HCT116 (cell line): ENCODE measurements around the gene RNASE1. TPM values are rescaled to one million over a fixed set of nuclear protein-coding genes. Genes with fewer than 3 reads are reported as not detected.

Experiments used
- ATAC-seq: fragments of 200-7000 bp; cut with Tn5 transposase; 2 replicates; pipeline ENCODE4 v1.9.1; 2020; ENCODE audit warnings: mild to moderate bottlenecking, moderate library complexity
- BruUV-seq: library from RNA; stranded (reverse); fragments of 400-500 nt; replicated peaks from 2 replicates; lab custom pipeline; 2021; lab: Mats Ljungman, UMichigan
- CTCF ChIA-PET: fragments of 300-600 bp; sonication (Branson Sonifier 250); formaldehyde crosslinking; loops from one replicate; lab custom pipeline; 2021; ENCODE audit warnings: antibody characterized with exemption; lab: Charles Lee
- POLR2A ChIA-PET: fragments of 300-600, 350-600 bp; sonication (Branson Sonifier 250); formaldehyde crosslinking; loops from one replicate; lab custom pipeline; 2021; ENCODE audit warnings: antibody characterized with exemption; lab: Charles Lee
- RAD21 ChIA-PET, 2 experiments: fragments of 300-600 bp; sonication (Branson Sonifier 250); formaldehyde crosslinking; loops; one replicate each; lab custom pipeline; 2023; ENCODE audit warnings: low total read pairs in 2 of 2; ENCODE audit not compliant: uncharacterized antibody in 2 of 2, unreplicated experiment in 2 of 2, low non-redundant PET in 1 of 2; lab: Charles Lee
- DNase-seq: peaks from one replicate; pipeline ENCODE4 v3.0.0-alpha.2; 2010; ENCODE audit warnings: low read depth, low spot score
- H2AFZ ChIP-seq: fragments of 200-600 bp; shearing (Covaris generic), sonication (generic); 2 replicates; pipeline ENCODE4 v1.6.1; 2017; ENCODE audit warnings: low read depth, mixed run types, mixed read lengths, antibody characterized with exemption, low read length; ENCODE audit not compliant: poor library complexity, severe bottlenecking
- H3K27ac ChIP-seq: 2 replicates; pipeline ENCODE4 v1.5.1; 2012; ENCODE audit warnings: low read depth, low read length
- H3K27me3 ChIP-seq: fragments of 200-600 bp; sonication (generic); 2 replicates; pipeline ENCODE4 v1.6.1; 2016; ENCODE audit warnings: mixed run types, low read length, mixed read lengths; ENCODE audit not compliant: insufficient read depth
- H3K36me3 ChIP-seq, 2 experiments: fragments of 200-500 bp in 1 of 2; fragments of 200-600 bp in 1 of 2; sonication (Bioruptor generic) in 1 of 2; sonication (generic) in 1 of 2; 2 replicates each; pipeline versions ENCODE4 v1.5.1 to v1.6.1; 2014 to 2016; ENCODE audit warnings: low read length in 2 of 2, inconsistent platforms in 1 of 2, mixed read lengths in 1 of 2, mixed run types in 1 of 2; ENCODE audit not compliant: insufficient read depth in 2 of 2, control insufficient read depth in 1 of 2
- H3K4me1 ChIP-seq, 2 experiments: fragments of 200-600 bp in 1 of 2; sonication (generic) in 1 of 2; 2 replicates each; pipeline versions ENCODE4 v1.5.1 to v1.6.1; 2012 to 2017; ENCODE audit warnings: low read length in 2 of 2, inconsistent platforms in 1 of 2, mild to moderate bottlenecking in 1 of 2, mixed read lengths in 1 of 2, mixed run types in 1 of 2, moderate library complexity in 1 of 2; ENCODE audit not compliant: insufficient read depth in 2 of 2, control insufficient read depth in 1 of 2
- H3K4me2 ChIP-seq: fragments of 200-600 bp; sonication (generic); 2 replicates; pipeline ENCODE4 v1.6.1; 2017; ENCODE audit warnings: mixed run types, low read length, mixed read lengths
- H3K4me3 ChIP-seq, 2 experiments: fragments of 200-600 bp in 1 of 2; sonication (generic) in 1 of 2; replicated peaks in 1 of 2; 2 replicates each; pipeline ENCODE4 v1.5.1; 2011 to 2016; ENCODE audit warnings: low read length in 2 of 2, control low read depth in 1 of 2, low read depth in 1 of 2, mild to moderate bottlenecking in 1 of 2, mixed read lengths in 1 of 2, mixed run types in 1 of 2
- H3K79me2 ChIP-seq: fragments of 200-600 bp; sonication (generic); 2 replicates; pipeline ENCODE4 v1.6.1; 2017; ENCODE audit warnings: mild to moderate bottlenecking, mixed run types, low read length, moderate library complexity, mixed read lengths; ENCODE audit not compliant: insufficient read depth
- H3K9ac ChIP-seq: fragments of 200-600 bp; sonication (generic); 2 replicates; pipeline ENCODE4 v1.6.1; 2016; ENCODE audit warnings: low read length, mixed read lengths
- H3K9me2 ChIP-seq: fragments of 200-600 bp; sonication (generic), shearing (Covaris generic); 2 replicates; pipeline ENCODE4 v1.6.1; 2017; ENCODE audit warnings: mixed run types, mild to moderate bottlenecking, moderate library complexity; ENCODE audit not compliant: insufficient read depth
- H3K9me3 ChIP-seq, 2 experiments: fragments of 200-500 bp in 1 of 2; fragments of 200-600 bp in 1 of 2; sonication (Bioruptor generic) in 1 of 2; sonication (generic) in 1 of 2; 2 replicates each; pipeline ENCODE4 v1.6.1; 2014 to 2017; ENCODE audit warnings: low read length in 2 of 2, mixed read lengths in 2 of 2, inconsistent platforms in 1 of 2, low read depth in 1 of 2, mild to moderate bottlenecking in 1 of 2, mixed run types in 1 of 2, moderate library complexity in 1 of 2; ENCODE audit not compliant: control insufficient read depth in 1 of 2, insufficient read depth in 1 of 2
- H4K20me1 ChIP-seq: fragments of 200-600 bp; sonication (generic), shearing (Covaris generic); 2 replicates; pipeline ENCODE4 v1.6.1; 2017; ENCODE audit warnings: mixed run types, mild to moderate bottlenecking, moderate library complexity; ENCODE audit not compliant: insufficient read depth
- CEBPB ChIP-seq: IDR thresholded peaks from 2 replicates; pipeline ENCODE4 v1.6.1; 2012; ENCODE audit warnings: low read depth
- CTCF ChIP-seq, 3 experiments: fragments of 200-600 bp in 1 of 3; sonication (generic) in 1 of 3; IDR thresholded peaks in 2 of 3; conservative IDR thresholded peaks in 1 of 3; 2 replicates each; pipeline ENCODE4 v1.5.1; 2012 to 2017; ENCODE audit warnings: low read depth in 2 of 3, low read length in 2 of 3, antibody characterized with exemption in 1 of 3, borderline replicate concordance in 1 of 3, control low read depth in 1 of 3, mild to moderate bottlenecking in 1 of 3, mixed read lengths in 1 of 3, mixed run types in 1 of 3, moderate library complexity in 1 of 3; ENCODE audit not compliant: insufficient read depth in 1 of 3
- ELF1 ChIP-seq: IDR thresholded peaks from 2 replicates; pipeline ENCODE4 v1.6.1; 2012; ENCODE audit warnings: low read depth, borderline replicate concordance
- EZH2phosphoT487 ChIP-seq: fragments of 200-600 bp; IDR thresholded peaks from 2 replicates; pipeline ENCODE4 v1.6.1; 2018; ENCODE audit warnings: antibody characterized with exemption, borderline replicate concordance
- POLR2A ChIP-seq: IDR thresholded peaks from 2 replicates; pipeline ENCODE4 v1.7.0; 2011; ENCODE audit warnings: borderline replicate concordance; ENCODE audit not compliant: insufficient read depth, insufficient read length; ENCODE audit errors: extremely low read depth
- POLR2AphosphoS5 ChIP-seq: IDR thresholded peaks from 2 replicates; pipeline ENCODE4 v1.6.1; 2011; ENCODE audit warnings: mild to moderate bottlenecking, low read depth, low read length, moderate library complexity
- SIN3A ChIP-seq: IDR thresholded peaks from 2 replicates; pipeline ENCODE4 v1.6.1; 2012; ENCODE audit warnings: low read depth
- SP1 ChIP-seq: IDR thresholded peaks from 2 replicates; pipeline ENCODE4 v1.6.1; 2012; ENCODE audit warnings: low read depth
- ZFX ChIP-seq: fragments of 450-650 bp; IDR thresholded peaks from 2 replicates; pipeline ENCODE4 v1.6.1; 2017
- intact Hi-C: fragments of 100-400 bp; cut with micrococcal nuclease; formaldehyde crosslinking; loops from 2 replicates; pipeline ENCODE4 v1.10.0; 2022
- total RNA-seq: library from RNA; stranded (reverse); gene quantifications from one replicate; pipeline ENCODE4 v1.2.1, GENCODE V29; 2021; ENCODE audit not compliant: unreplicated experiment
- TF ChIP-seq, protein P1 (sequence below): IDR thresholded peaks from 2 replicates; pipeline ENCODE4 v1.6.1; 2012

The RNASE1 gene
- total RNA-seq, 1 experiment from 2014 or later, result 3.3 TPM

- H3K36me3 ChIP-seq, result no peaks in the 10 kb centered on the region
- CTCF ChIA-PET, result no interaction called here
- intact Hi-C loops, result no loop called here
Observed at GRCh38 chr14:20808162-20808483, 5.5 kb upstream of the RNASE1 start.

More at GRCh38 chr14:20808162-20808483, 5.5 kb upstream of the RNASE1 start:
- BruUV-seq, result no TSS peak
- no peak for DNase-seq
- no peak for ATAC-seq
- H3K9ac ChIP-seq, result no peak overlapping the region
- no peaks in the 10 kb centered on the region for H3K9me3 ChIP-seq
- no peaks in the 10 kb centered on the region for H3K9me2 ChIP-seq
- no peak overlapping the region for H3K4me3 ChIP-seq
- H3K4me1 ChIP-seq, result no peaks in the 10 kb centered on the region
- H2AFZ ChIP-seq, result no peak overlapping the region
- no peaks in the 10 kb centered on the region for H4K20me1 ChIP-seq
- no peak overlapping the region for H3K4me2 ChIP-seq
- ChIA-PET POLR2A (no interaction called here), RAD21 (no interaction called here)
- H3K27me3 ChIP-seq, result no peaks in the 10 kb centered on the region
- no peak overlapping the region for H3K27ac ChIP-seq
- H3K79me2 ChIP-seq, result no peaks in the 10 kb centered on the region
- TF ChIP-seq CEBPB (no peak), POLR2A (no peak), POLR2AphosphoS5 (no peak), SIN3A (no peak), ELF1 (no peak), CTCF (IDR thresholded peaks at IDR 0.05 in 2 of 3, conservative IDR thresholded peaks at IDR 0.05 in 1 of 3; ENCODE audit: borderline replicate concordance in 1 of 3, insufficient read depth in 1 of 3, low read depth in 2 of 3, low read length in 2 of 3) (no peak), ZFX (no peak), EZH2phosphoT487 (no peak), SP1 (no peak)
- TF ChIP-seq, protein P1, sequence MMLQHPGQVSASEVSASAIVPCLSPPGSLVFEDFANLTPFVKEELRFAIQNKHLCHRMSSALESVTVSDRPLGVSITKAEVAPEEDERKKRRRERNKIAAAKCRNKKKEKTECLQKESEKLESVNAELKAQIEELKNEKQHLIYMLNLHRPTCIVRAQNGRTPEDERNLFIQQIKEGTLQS, result no peak
